Hepatocyte (in vitro differentiated cells): ENCODE results near the gene FYN. TPM values are rescaled to one million over a fixed set of nuclear protein-coding genes. Genes with fewer than 3 reads are reported as not detected.

Experiments used
- DNase-seq: peaks from one replicate; pipeline ENCODE4 v3.0.0-alpha.2; 2016; ENCODE audit warnings: low spot score
- H2AFZ ChIP-seq: fragments of 200-600 bp; sonication (generic); 2 replicates; pipeline ENCODE4 v1.6.0; 2016; ENCODE audit warnings: antibody characterized with exemption, mild to moderate bottlenecking
- H3K27ac ChIP-seq: fragments of 200-600 bp; sonication (generic); 2 replicates; pipeline ENCODE4 v1.5.1; 2016; ENCODE audit warnings: mild to moderate bottlenecking
- H3K27me3 ChIP-seq: fragments of 200-600 bp; sonication (generic); 2 replicates; pipeline ENCODE4 v1.6.1; 2016
- H3K36me3 ChIP-seq: fragments of 200-600 bp; sonication (generic); replicated peaks from 2 replicates; pipeline ENCODE4 v1.5.1; 2016; ENCODE audit warnings: low read depth; ENCODE audit not compliant: insufficient read depth
- H3K4me1 ChIP-seq: fragments of 200-600 bp; sonication (generic); 2 replicates; pipeline ENCODE4 v1.5.1; 2016; ENCODE audit warnings: mild to moderate bottlenecking, moderate library complexity; ENCODE audit not compliant: insufficient read depth
- H3K4me2 ChIP-seq: fragments of 200-600 bp; sonication (generic); 2 replicates; pipeline ENCODE4 v1.6.0; 2016
- H3K4me3 ChIP-seq: fragments of 200-600 bp; sonication (generic); 2 replicates; pipeline ENCODE4 v1.5.1; 2016; ENCODE audit warnings: mild to moderate bottlenecking
- H3K79me2 ChIP-seq: fragments of 200-600 bp; sonication (generic); 2 replicates; pipeline ENCODE4 v1.6.0; 2017; ENCODE audit warnings: mild to moderate bottlenecking
- H3K9me2 ChIP-seq: fragments of 200-600 bp; sonication (generic); replicated peaks from 2 replicates; pipeline ENCODE4 v1.6.0; 2017; ENCODE audit warnings: mild to moderate bottlenecking; ENCODE audit not compliant: insufficient read depth
- H3K9me3 ChIP-seq: fragments of 200-600 bp; sonication (generic); 2 replicates; pipeline ENCODE4 v1.5.1; 2016; ENCODE audit warnings: low read depth, mild to moderate bottlenecking
- H4K20me1 ChIP-seq: fragments of 200-600 bp; sonication (generic); 2 replicates; pipeline ENCODE4 v1.6.0; 2016; ENCODE audit warnings: mild to moderate bottlenecking; ENCODE audit not compliant: insufficient read depth, poor library complexity, severe bottlenecking
- CTCF ChIP-seq: fragments of 200-600 bp; sonication (generic); IDR thresholded peaks from 2 replicates; pipeline ENCODE4 v1.5.1; 2016; ENCODE audit warnings: antibody characterized with exemption, mild to moderate bottlenecking; ENCODE audit not compliant: poor library complexity
- EZH2 ChIP-seq: fragments of 200-600 bp; sonication (generic); IDR thresholded peaks from 2 replicates; pipeline ENCODE4 v1.6.1; 2016; ENCODE audit warnings: antibody characterized with exemption, mild to moderate bottlenecking, borderline replicate concordance
- EZH2phosphoT487 ChIP-seq: fragments of 200-600 bp; sonication (generic); IDR thresholded peaks from one replicate; pipeline ENCODE4 v1.6.1; 2018; ENCODE audit warnings: antibody characterized with exemption, mild to moderate bottlenecking, low read depth, moderate library complexity; ENCODE audit not compliant: unreplicated experiment, severe bottlenecking
- WGBS: methylation state at CpG from one replicate; pipeline ENCODE4 v1.1.6; 2016; ENCODE audit warnings: low lambda C conversion rate; ENCODE audit errors: missing lambda C conversion rate; 5-methylcytosine and 5-hydroxymethylcytosine counted together
- polyA plus RNA-seq: library from polyadenylated mRNA; unstranded; fragments of >200 nt; fragmentation: Nextera tagmentation; extraction: Ambion mirVana; gene quantifications from 2 replicates; pipeline ENCODE4 v1.2.1, GENCODE V29; 2016
- total RNA-seq: library from RNA; depleted of rRNA; stranded (reverse); fragments of >200 nt; gene quantifications from 2 replicates; pipeline ENCODE4 v1.2.3, GENCODE V29; 2014

The FYN gene
- total and polyA plus RNA-seq, 2 experiments from 2014 or later: 40.0 to 70.1 TPM

DNA sequence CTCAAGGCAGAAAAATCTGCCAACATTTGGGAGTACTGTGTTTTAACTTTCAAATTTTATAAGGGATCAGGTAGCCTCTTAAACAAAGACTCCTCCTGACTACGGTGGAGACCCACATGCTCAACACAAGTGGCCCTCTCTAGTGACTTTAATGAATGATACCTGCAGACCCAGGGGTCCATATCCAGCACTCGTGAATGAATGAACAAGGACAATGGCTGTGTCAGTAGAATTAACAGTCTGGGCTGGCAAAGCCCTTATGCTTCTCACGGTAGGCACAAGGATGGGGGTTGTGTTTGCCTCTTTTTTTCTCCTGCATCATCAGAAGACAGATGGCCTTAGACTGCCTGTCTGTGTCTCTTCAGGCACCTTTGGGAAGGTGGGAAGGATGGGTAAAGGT lies 154.9 kb downstream of the FYN start:
- WGBS: 84% methylated on average over 3 of the region's 3 CpGs
- Histone ChIP-seq H3K36me3 (no peaks in the 10 kb centered on the region), H3K27ac (no peak overlapping the region), H3K4me3 (no peak overlapping the region), H3K4me2 (no peak overlapping the region), H4K20me1 (no peaks in the 10 kb centered on the region), H2AFZ (no peak overlapping the region), H3K4me1 (peaks cover 5% of the 10 kb centered on the region), H3K9me3 (no peaks in the 10 kb centered on the region), H3K79me2 (no peaks in the 10 kb centered on the region), H3K9me2 (no peaks in the 10 kb centered on the region), H3K27me3 (no peaks in the 10 kb centered on the region)
- no peak for TF ChIP-seq CTCF
- no peak for DNase-seq

- Histone ChIP-seq H3K4me3 (no peak overlapping the region), H3K36me3 (no peaks in the 10 kb centered on the region), H3K27me3 (no peaks in the 10 kb centered on the region), H3K9me3 (no peaks in the 10 kb centered on the region), H2AFZ (no peak overlapping the region), H3K4me2 (no peak overlapping the region), H3K79me2 (no peaks in the 10 kb centered on the region), H4K20me1 (no peaks in the 10 kb centered on the region), H3K27ac (no peak overlapping the region), H3K4me1 (peaks cover 4% of the 10 kb centered on the region), H3K9me2 (no peaks in the 10 kb centered on the region)
- 98% methylated on average over 4 of the region's 4 CpGs for whole genome bisulfite sequencing
- no peak for DNase-seq
- no peak for TF ChIP-seq CTCF
- no peak for TF ChIP-seq EZH2
- TF ChIP-seq EZH2phosphoT487: no peak
Observed at GRCh38 chr6:111717621-111718020, 155.6 kb downstream of the FYN start.

DNA sequence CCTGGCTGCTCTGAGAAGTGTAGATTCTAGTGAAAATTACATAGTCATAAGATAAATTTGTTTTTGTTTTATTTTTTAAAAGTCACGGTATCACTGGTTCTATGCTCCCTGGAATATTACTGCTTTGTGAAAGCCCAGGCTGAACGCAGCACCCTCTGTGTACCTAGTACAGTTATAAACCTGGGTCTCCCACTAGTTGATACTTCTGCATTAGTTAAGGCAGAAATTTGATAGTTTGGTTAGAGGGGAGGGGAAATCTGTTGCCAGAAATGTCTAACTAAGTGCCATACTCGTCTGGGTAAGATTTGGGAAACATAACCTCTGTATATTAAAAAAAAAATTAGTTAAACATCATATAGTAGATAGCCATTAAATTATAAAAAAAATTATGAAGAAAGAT lies 156.9 kb downstream of the FYN start:
- TF ChIP-seq CTCF (no peak), EZH2 (no peak), EZH2phosphoT487 (no peak)
- H3K4me1 ChIP-seq: no peaks in the 10 kb centered on the region
- no peaks in the 10 kb centered on the region for H3K79me2 ChIP-seq
- H3K4me3 ChIP-seq: no peak overlapping the region
- H3K27me3 ChIP-seq: no peaks in the 10 kb centered on the region
- no peak overlapping the region for H3K4me2 ChIP-seq
- no peak for DNase-seq
- no peak overlapping the region for H2AFZ ChIP-seq
- H4K20me1 ChIP-seq: no peaks in the 10 kb centered on the region
- 97% methylated on average over 3 of the region's 3 CpGs for WGBS
- H3K9me3 ChIP-seq: no peaks in the 10 kb centered on the region
- H3K36me3 ChIP-seq: no peaks in the 10 kb centered on the region
- no peak overlapping the region for H3K27ac ChIP-seq
- no peaks in the 10 kb centered on the region for H3K9me2 ChIP-seq

- Histone ChIP-seq H3K4me1 (no peaks in the 10 kb centered on the region), H3K36me3 (no peaks in the 10 kb centered on the region), H2AFZ (no peak overlapping the region), H3K79me2 (no peaks in the 10 kb centered on the region), H4K20me1 (no peaks in the 10 kb centered on the region), H3K27me3 (no peaks in the 10 kb centered on the region), H3K4me3 (no peak overlapping the region), H3K27ac (no peak overlapping the region), H3K4me2 (no peak overlapping the region), H3K9me3 (no peaks in the 10 kb centered on the region), H3K9me2 (no peaks in the 10 kb centered on the region)
- 91% methylated on average over 6 of the region's 6 CpGs for WGBS
- DNase-seq: no peak
- TF ChIP-seq EZH2phosphoT487 (no peak), EZH2 (no peak), CTCF (no peak)
Observed at GRCh38 chr6:111715321-111715720, 157.9 kb downstream of the FYN start.
